Upper lobe of right lung (tissue), 1 donor: ENCODE measurements around the gene CHAT. TPM values are rescaled to one million over a fixed set of nuclear protein-coding genes. Genes with fewer than 3 reads are reported as not detected.
A peak's percentile ranks its signal among the peaks of the same experiment; 100 is the strongest.

ENCODE experiments used
- ATAC-seq: fragments of 200-7000 bp; cut with Tn5 transposase; one replicate; pipeline ENCODE4 v1.9.1; 2020; ENCODE audit warnings: mild to moderate bottlenecking, moderate library complexity
- DNase-seq: peaks from one replicate; pipeline ENCODE4 v3.0.0-alpha.2; 2020
- H3K27ac ChIP-seq: fragments of 200-600 bp; one replicate; pipeline ENCODE4 v1.8.0; 2022
- H3K27me3 ChIP-seq: fragments of 200-600 bp; one replicate; pipeline ENCODE4 v1.8.0; 2022; ENCODE audit warnings: mild to moderate bottlenecking
- H3K36me3 ChIP-seq: fragments of 200-600 bp; one replicate; pipeline ENCODE4 v1.8.0; 2022
- H3K4me1 ChIP-seq: fragments of 200-600 bp; one replicate; pipeline ENCODE4 v1.8.0; 2022
- H3K4me3 ChIP-seq: fragments of 200-600 bp; one replicate; pipeline ENCODE4 v1.8.0; 2022; ENCODE audit warnings: mild to moderate bottlenecking
- H3K9me3 ChIP-seq: fragments of 200-600 bp; one replicate; pipeline ENCODE4 v1.8.0; 2022
- intact Hi-C: fragments of 100-400 bp; cut with DNase I; formaldehyde crosslinking; loops from one replicate; pipeline ENCODE4 v1.11.0; 2022
- total RNA-seq: library from RNA; stranded (reverse); fragmentation: NEBNext Ultra II Directional; extraction: Animal tissue kit (Norgen Biotek cat#: 25700); gene quantifications from one replicate; pipeline ENCODE4 v1.2.1, GENCODE V29; 2021
- TF ChIP-seq, protein P1 (sequence below): fragments of 200-600 bp; IDR thresholded peaks from one replicate; pipeline ENCODE4 v1.8.0; 2022; ENCODE audit warnings: antibody characterized with exemption
- donor health status: DM: no; HTN: yes; CAD: no; lungs with severe emphysema.

CHAT gene
- total RNA-seq, 1 donor from 2014 or later: not detected

GRCh38 chr10:49618821-49619220 lies 5.0 kb downstream of the CHAT start:
- Histone ChIP-seq H3K27me3 (peaks cover 56% of the 10 kb centered on the region), H3K9me3 (no peaks in the 10 kb centered on the region), H3K4me1 (no peaks in the 10 kb centered on the region), H3K36me3 (no peaks in the 10 kb centered on the region), H3K4me3 (no peak overlapping the region), H3K27ac (no peak overlapping the region)
- TF ChIP-seq, protein P1, sequence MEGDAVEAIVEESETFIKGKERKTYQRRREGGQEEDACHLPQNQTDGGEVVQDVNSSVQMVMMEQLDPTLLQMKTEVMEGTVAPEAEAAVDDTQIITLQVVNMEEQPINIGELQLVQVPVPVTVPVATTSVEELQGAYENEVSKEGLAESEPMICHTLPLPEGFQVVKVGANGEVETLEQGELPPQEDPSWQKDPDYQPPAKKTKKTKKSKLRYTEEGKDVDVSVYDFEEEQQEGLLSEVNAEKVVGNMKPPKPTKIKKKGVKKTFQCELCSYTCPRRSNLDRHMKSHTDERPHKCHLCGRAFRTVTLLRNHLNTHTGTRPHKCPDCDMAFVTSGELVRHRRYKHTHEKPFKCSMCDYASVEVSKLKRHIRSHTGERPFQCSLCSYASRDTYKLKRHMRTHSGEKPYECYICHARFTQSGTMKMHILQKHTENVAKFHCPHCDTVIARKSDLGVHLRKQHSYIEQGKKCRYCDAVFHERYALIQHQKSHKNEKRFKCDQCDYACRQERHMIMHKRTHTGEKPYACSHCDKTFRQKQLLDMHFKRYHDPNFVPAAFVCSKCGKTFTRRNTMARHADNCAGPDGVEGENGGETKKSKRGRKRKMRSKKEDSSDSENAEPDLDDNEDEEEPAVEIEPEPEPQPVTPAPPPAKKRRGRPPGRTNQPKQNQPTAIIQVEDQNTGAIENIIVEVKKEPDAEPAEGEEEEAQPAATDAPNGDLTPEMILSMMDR: no peak
- DNase-seq (no peak), ATAC-seq (no peak)
- intact Hi-C loops: no loop called here

DNA sequence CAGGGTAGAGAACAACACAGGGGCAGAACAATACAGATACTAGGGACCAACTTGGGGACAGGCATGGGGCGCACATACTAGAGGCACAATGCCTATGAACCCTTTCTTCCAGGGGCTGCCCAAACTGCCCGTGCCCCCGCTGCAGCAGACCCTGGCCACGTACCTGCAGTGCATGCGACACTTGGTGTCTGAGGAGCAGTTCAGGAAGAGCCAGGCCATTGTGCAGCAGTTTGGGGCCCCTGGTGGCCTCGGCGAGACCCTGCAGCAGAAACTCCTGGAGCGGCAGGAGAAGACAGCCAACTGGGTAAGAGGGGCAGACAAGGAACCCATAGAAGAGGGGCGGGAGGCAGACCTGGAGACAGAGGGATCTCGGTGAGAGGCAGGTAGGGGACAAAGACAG lies 5.8 kb downstream of the CHAT start:
- TF ChIP-seq, protein P1: no peak
- peak; percentile 25 for DNase-seq
- Histone ChIP-seq H3K4me3 (no peak overlapping the region), H3K27me3 (peaks cover 48% of the 10 kb centered on the region), H3K36me3 (no peaks in the 10 kb centered on the region), H3K27ac (no peak overlapping the region), H3K9me3 (no peaks in the 10 kb centered on the region), H3K4me1 (no peaks in the 10 kb centered on the region)
- ATAC-seq: no peak
- intact Hi-C loops: no loop called here

- Histone ChIP-seq H3K9me3 (no peaks in the 10 kb centered on the region), H3K4me3 (no peak overlapping the region), H3K4me1 (no peaks in the 10 kb centered on the region), H3K36me3 (no peaks in the 10 kb centered on the region), H3K27ac (no peak overlapping the region), H3K27me3 (peaks cover 41% of the 10 kb centered on the region)
- peak; percentile 40 for DNase-seq
- no peak for ATAC-seq
- intact Hi-C loops: no loop called here
- TF ChIP-seq, protein P1: no peak
Measured at GRCh38 chr10:49620286-49620810, 6.5 kb downstream of the CHAT start.

GRCh38 chr10:49620841-49621378 lies 7.1 kb downstream of the CHAT start:
- Histone ChIP-seq H3K36me3 (no peaks in the 10 kb centered on the region), H3K27ac (no peak overlapping the region), H3K9me3 (no peaks in the 10 kb centered on the region), H3K4me1 (no peaks in the 10 kb centered on the region), H3K4me3 (no peak overlapping the region), H3K27me3 (peaks cover 36% of the 10 kb centered on the region)
- TF ChIP-seq, protein P1: no peak
- ATAC-seq (no peak), DNase-seq (peak; percentile 40)
- intact Hi-C loops: no loop called here

DNA sequence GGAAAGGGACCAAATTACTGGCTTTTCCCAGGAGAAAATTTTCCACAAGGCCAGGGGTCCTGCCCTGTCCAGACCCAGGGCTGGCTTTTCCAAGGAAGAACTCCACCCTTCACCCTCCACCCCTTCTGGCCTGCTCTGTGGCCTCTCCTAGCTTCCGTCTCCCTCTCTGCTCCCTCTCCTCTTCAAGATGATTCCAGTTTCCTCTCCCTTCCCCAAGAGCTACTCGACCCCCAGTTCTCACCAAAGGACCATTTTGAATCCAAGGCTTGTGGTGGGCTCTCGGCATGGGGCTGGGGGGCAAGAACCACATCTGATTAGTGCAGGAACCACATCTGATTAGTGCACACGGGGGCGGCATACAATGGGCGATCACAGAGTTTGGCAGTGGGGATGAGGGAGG lies 7.7 kb downstream of the CHAT start:
- ATAC-seq: no peak
- Histone ChIP-seq H3K27me3 (peaks cover 29% of the 10 kb centered on the region), H3K36me3 (no peaks in the 10 kb centered on the region), H3K4me1 (no peaks in the 10 kb centered on the region), H3K27ac (no peak overlapping the region), H3K4me3 (no peak overlapping the region), H3K9me3 (no peaks in the 10 kb centered on the region)
- intact Hi-C loops: no loop called here
- TF ChIP-seq, protein P1: no peak
- DNase-seq: peak; percentile 8
